K562 (cell line): ENCODE data around the gene CMBL. TPM values are rescaled to one million over a fixed set of nuclear protein-coding genes. Genes with fewer than 3 reads are reported as not detected.

Experiments
- ATAC-seq: fragments of 200-7000 bp; cut with Tn5 transposase; 3 replicates; pipeline ENCODE4 v1.9.1; 2020; ENCODE audit warnings: moderate library complexity
- BruUV-seq: library from RNA; stranded (reverse); fragments of 400-500 nt; replicated peaks from 2 replicates; lab custom pipeline; 2021; lab: Mats Ljungman, UMichigan
- CTCF ChIA-PET: fragments of 300-600 bp; formaldehyde crosslinking; extraction: SDS; loops from one replicate; lab custom pipeline; 2021; ENCODE audit warnings: low intra/inter-chr PET ratio; lab: Yijun Ruan, JAX
- POLR2A ChIA-PET: fragments of 300-600, 350-650 bp; sonication (Branson Sonifier 250); formaldehyde crosslinking; extraction: SDS; loops from one replicate; lab custom pipeline; 2021; ENCODE audit warnings: antibody characterized with exemption, inconsistent platforms; lab: Yijun Ruan, JAX
- DNase-seq, 4 experiments: peaks; one replicate each; pipeline versions ENCODE4 v3.0.0 to v3.0.0-alpha.2; 2011 to 2018; ENCODE audit warnings: low spot score in 3 of 4, mixed read lengths in 3 of 4; ENCODE audit errors: extremely low read depth in 1 of 4
- FAIRE-seq: peaks from 2 replicates; lab custom pipeline; 2011; peaks lifted over from hg19 to GRCh38; lab: Jason Lieb, UNC
- H2AFZ ChIP-seq: 2 replicates; pipeline ENCODE4 v1.6.0; 2011; ENCODE audit warnings: low read depth, low read length, control low read depth, inconsistent platforms
- H3K27ac ChIP-seq: fragments of 200-600 bp; 3 replicates; pipeline ENCODE4 v1.8.0; 2011; ENCODE audit warnings: low read depth, mild to moderate bottlenecking, control low read depth, inconsistent platforms, low read length, moderate library complexity, mixed read lengths; ENCODE audit errors: extremely low read depth
- H3K27me3 ChIP-seq, 2 experiments: fragments of 300-600 bp in 1 of 2; 2 replicates in 1 of 2; 3 replicates in 1 of 2; pipeline versions ENCODE4 v1.6.0 to v1.8.0; 2011; ENCODE audit warnings: inconsistent platforms in 2 of 2, low read length in 2 of 2, mild to moderate bottlenecking in 1 of 2, mixed read lengths in 1 of 2, moderate library complexity in 1 of 2; ENCODE audit not compliant: control insufficient read depth in 2 of 2, insufficient read depth in 2 of 2
- H3K36me3 ChIP-seq: fragments of 300-600 bp; 3 replicates; pipeline ENCODE4 v1.8.0; 2011; ENCODE audit warnings: mild to moderate bottlenecking, low read length, inconsistent platforms; ENCODE audit not compliant: control insufficient read depth, insufficient read depth
- H3K4me1 ChIP-seq, 2 experiments: fragments of 200-600 bp in 1 of 2; replicated peaks in 1 of 2; 2 replicates in 1 of 2; 3 replicates in 1 of 2; pipeline versions ENCODE4 v1.5.1 to v1.8.0; 2011; ENCODE audit warnings: inconsistent platforms in 2 of 2, low read length in 2 of 2, mild to moderate bottlenecking in 1 of 2, mixed read lengths in 1 of 2, moderate library complexity in 1 of 2; ENCODE audit not compliant: control insufficient read depth in 2 of 2, insufficient read depth in 2 of 2
- H3K4me2 ChIP-seq: 2 replicates; pipeline ENCODE4 v1.6.1; 2011; ENCODE audit warnings: low read length, control low read depth, inconsistent platforms, mixed read lengths; ENCODE audit not compliant: insufficient read depth
- H3K4me3 ChIP-seq: fragments of 200-600 bp; sonication (generic), shearing (Covaris generic); 2 replicates; pipeline ENCODE4 v1.5.1; 2016; ENCODE audit warnings: control low read depth, inconsistent platforms
- H3K79me2 ChIP-seq: fragments of 200-600 bp; 3 replicates; pipeline ENCODE4 v1.8.0; 2011; ENCODE audit warnings: low read length, inconsistent platforms; ENCODE audit not compliant: control insufficient read depth, insufficient read depth
- H3K9ac ChIP-seq, 2 experiments: 2 replicates each; pipeline versions ENCODE4 v1.6.0 to v1.6.1; 2011; ENCODE audit warnings: low read depth in 2 of 2, low read length in 2 of 2, control low read depth in 1 of 2, inconsistent platforms in 1 of 2, mild to moderate bottlenecking in 1 of 2, mixed read lengths in 1 of 2; ENCODE audit not compliant: insufficient read depth in 1 of 2
- H3K9me1 ChIP-seq: one replicate; pipeline ENCODE4 v1.6.0; 2011; ENCODE audit warnings: inconsistent platforms, mild to moderate bottlenecking, low read length, moderate library complexity; ENCODE audit not compliant: control insufficient read depth, insufficient read depth
- H3K9me3 ChIP-seq: replicated peaks from 2 replicates; pipeline ENCODE4 v1.5.1; 2011; ENCODE audit warnings: low read depth, low read length, inconsistent platforms; ENCODE audit not compliant: control insufficient read depth, insufficient read depth
- H4K20me1 ChIP-seq: replicated peaks from 2 replicates; pipeline ENCODE4 v1.6.1; 2011; ENCODE audit warnings: low read length, inconsistent platforms, mixed read lengths; ENCODE audit not compliant: control insufficient read depth, insufficient read depth
- DEAF1 ChIP-seq: fragments of 450-650 bp; formaldehyde crosslinking; IDR thresholded peaks from 2 replicates; pipeline ENCODE4 v1.4.0; 2020; ENCODE audit warnings: mild to moderate bottlenecking, moderate library complexity
- ELF1 ChIP-seq: fragments of 200-800 bp; sonication (Bioruptor generic); IDR thresholded peaks from 2 replicates; pipeline ENCODE4 v1.6.1; 2016; ENCODE audit warnings: missing genetic modification characterization, missing compliant biosample characterization
- GABPA ChIP-seq: fragments of 200-800 bp; sonication (Bioruptor generic); conservative IDR thresholded peaks from 2 replicates; pipeline ENCODE4 v1.6.1; 2016; ENCODE audit warnings: low read depth, missing genetic modification characterization, missing compliant biosample characterization
- HDGF ChIP-seq: fragments of 450-650 bp; IDR thresholded peaks from 2 replicates; pipeline ENCODE4 v1.6.1; 2016
- MAZ ChIP-seq, 2 experiments: fragments of 450-650 bp in 1 of 2; sonication (generic) in 1 of 2; formaldehyde crosslinking; IDR thresholded peaks in 1 of 2; conservative IDR thresholded peaks in 1 of 2; 2 replicates each; pipeline versions ENCODE4 v1.4.0 to v1.5.0; 2020; ENCODE audit warnings: mild to moderate bottlenecking in 1 of 2, missing genetic modification reagents in 1 of 2
- NKRF ChIP-seq: fragments of 450-650 bp; IDR thresholded peaks from 2 replicates; pipeline ENCODE4 v1.6.1; 2016; ENCODE audit warnings: borderline replicate concordance
- PBX2 ChIP-seq, 2 experiments: IDR thresholded peaks in 1 of 2; conservative IDR thresholded peaks in 1 of 2; 2 replicates each; pipeline ENCODE4 v1.6.1; 2016; ENCODE audit warnings: low read depth in 2 of 2, mild to moderate bottlenecking in 1 of 2, missing compliant biosample characterization in 1 of 2, missing genetic modification characterization in 1 of 2, moderate library complexity in 1 of 2
- RBBP5 ChIP-seq: fragments of 200-600 bp; sonication (generic); IDR thresholded peaks from 2 replicates; pipeline ENCODE4 v1.6.1; 2012; ENCODE audit warnings: borderline replicate concordance, mild to moderate bottlenecking, low read length, control low read depth, inconsistent platforms; ENCODE audit not compliant: insufficient read depth, poor library complexity, severe bottlenecking
- RFX1 ChIP-seq: fragments of 450-650 bp; IDR thresholded peaks from 2 replicates; pipeline ENCODE4 v1.6.1; 2016; ENCODE audit warnings: mild to moderate bottlenecking, moderate library complexity
- SMAD2 ChIP-seq: fragments of 150-350 bp; IDR thresholded peaks from 2 replicates; pipeline ENCODE4 v1.6.1; 2014; ENCODE audit warnings: low read depth, mild to moderate bottlenecking, low read length
- SMARCE1 ChIP-seq: fragments of 450-650 bp; IDR thresholded peaks from 2 replicates; pipeline ENCODE4 v1.7.1; 2016; ENCODE audit warnings: mild to moderate bottlenecking
- WGBS: fragments of 100-300 bp; shearing (Covaris generic); methylation state at CpG from one replicate; pipeline ENCODE4 v1.1.6; 2016; ENCODE audit warnings: low coverage, mixed read lengths; ENCODE audit not compliant: insufficient coverage; ENCODE audit errors: missing lambda C conversion rate; 5-methylcytosine and 5-hydroxymethylcytosine counted together
- in situ Hi-C: fragments of 300-500 bp; cut with MboI; formaldehyde crosslinking; loops from 4 replicates; pipeline ENCODE4 v1.15.0; 2018; ENCODE audit warnings: inconsistent platforms, mixed read lengths
- intact Hi-C: fragments of 100-400 bp; cut with micrococcal nuclease; formaldehyde crosslinking; loops from 2 replicates; pipeline ENCODE4 v1.14.2; 2022
- polyA plus RNA-seq, 8 experiments: library from polyadenylated mRNA; depleted of rRNA in 4 of 8; stranded (reverse) in 5 of 8; unstranded in 3 of 8; fragments of >200 nt; fragmentation: Nextera tagmentation in 2 of 8; fragmentation: Illumina TruSeq in 1 of 8; extraction: Ambion mirVana in 2 of 8; extraction: Trizol in 1 of 8; gene quantifications; 2 replicates each; pipeline versions ENCODE4 v1.2.1 to v1.2.3, GENCODE V29; 2011 to 2014; ENCODE audit warnings: inconsistent platforms in 1 of 8, missing spikeins in 1 of 8
- total RNA-seq, 7 experiments: library from RNA; depleted of rRNA in 6 of 7; stranded (reverse); fragments of >200 nt in 6 of 7; fragmentation: Illumina TruSeq in 2 of 7; extraction: Trizol in 2 of 7; gene quantifications; 2 replicates each; pipeline versions ENCODE4 v1.2.1 to v1.2.3, GENCODE V29; 2011 to 2021; ENCODE audit warnings: low replicate concordance in 1 of 7

Gene CMBL
- total and polyA plus RNA-seq, 9 of the 15 experiments (the other 6 are each of a cell fraction or from before 2014, with no cell fraction given) = 22.6 to 192 (median 71.1) TPM

GRCh38 chr5:10306114-10306513 lies 1.6 kb downstream of the CMBL start:
- 4% methylated on average over 5 of the region's 5 CpGs for whole genome bisulfite sequencing
- peak overlapping the region; percentile 98 for H3K4me2 ChIP-seq
- H2AFZ ChIP-seq = no peak overlapping the region
- intact Hi-C loops = loop anchor here (5.0 to 10.0 kb wide), 2 partner anchors 54 to 299 kb away; partner anchors contain the start of gene CCT5
- peaks cover 50 to 71% of the 10 kb centered on the region in 2 experiments for H3K4me1 ChIP-seq
- H3K9me1 ChIP-seq = no peaks in the 10 kb centered on the region
- peak overlapping the region; percentile 91 for H3K27ac ChIP-seq
- H3K79me2 ChIP-seq = peaks cover 66% of the 10 kb centered on the region
- H3K9ac ChIP-seq = peak overlapping the region; percentile 69 to 75; a peak in 3 of 4 replicates
- ChIA-PET CTCF (no interaction called here), POLR2A (interaction anchor here (0.6 to 0.8 kb wide), 3 partner anchors 14 to 47 kb away, joined by 3 to 4 read pairs (median 3); no protein-coding TSS in a partner anchor)
- peak overlapping the region; percentile 78 for H3K4me3 ChIP-seq
- no TSS peak for BruUV-seq
- DNase-seq (no peak), ATAC-seq (no peak), FAIRE-seq (no peak)
- peaks cover 31% of the 10 kb centered on the region for H3K36me3 ChIP-seq
- TF ChIP-seq GABPA (tag) (no peak), RFX1 (no peak), SMAD2 (no peak), RBBP5 (peak; percentile 12), NKRF (peak; percentile 30; the same call in 1 of the 2 replicates), SMARCE1 (0 out of 2 replicates have a peak, but pooled peaks have one; percentile 28), MAZ (CRISPR knock-in tag; conservative IDR thresholded peaks at IDR 0.05 in 1 of 2, IDR thresholded peaks at IDR 0.05 in 1 of 2) (0 out of 4 replicates have a peak, but pooled peaks of 1 of the 2 experiments have one; percentile 16), ELF1 (tag) (no peak), HDGF (peak; percentile 71; the same call in 1 of the 2 replicates), DEAF1 (CRISPR knock-in tag) (no peak), PBX2 (CRISPR knock-in tag; IDR thresholded peaks at IDR 0.05; ENCODE audit: low read depth) (no peak), PBX2 (tag; conservative IDR thresholded peaks at IDR 0.05; ENCODE audit: low read depth) (no peak)
- TF ChIP-seq, all 486 proteins: peak for 5
- Histone ChIP-seq H3K27me3 (no peaks in the 10 kb centered on the region), H3K9me3 (no peaks in the 10 kb centered on the region), H4K20me1 (no peaks in the 10 kb centered on the region)
- in situ Hi-C loops = no loop called here
